Suprapubic skin (tissue), 4 donors: Measurements from ENCODE around the gene PLD5.

ENCODE experiments used
- EP300 ChIP-seq: sonication (generic); formaldehyde crosslinking; IDR thresholded peaks from one replicate; pipeline ENCODE4 v1.6.1; 2017; ENCODE audit warnings: antibody characterized with exemption
- POLR2A ChIP-seq, 2 donors: fragments of 450-650 bp; IDR thresholded peaks; one replicate each; pipeline ENCODE4 v1.6.1; 2017; ENCODE audit warnings: antibody characterized with exemption in 2 of 2, mild to moderate bottlenecking in 2 of 2, moderate library complexity in 2 of 2
- POLR2AphosphoS5 ChIP-seq, 3 donors: sonication (generic); formaldehyde crosslinking; IDR thresholded peaks; one replicate each; pipeline ENCODE4 v1.6.1; 2017; ENCODE audit warnings: antibody characterized with exemption in 3 of 3
- TF ChIP-seq, protein P1 (sequence below), 2 donors: fragments of 200-600 bp in 1 of 2; fragments of 450-650 bp in 1 of 2; sonication (generic) in 1 of 2; IDR thresholded peaks; one replicate each; pipeline ENCODE4 v1.5.1; 2016 to 2019; ENCODE audit warnings: antibody characterized with exemption in 2 of 2, mild to moderate bottlenecking in 1 of 2, moderate library complexity in 1 of 2

- no peak for TF ChIP-seq POLR2A (IDR thresholded peaks at IDR 0.05)
- TF ChIP-seq, protein P1, sequence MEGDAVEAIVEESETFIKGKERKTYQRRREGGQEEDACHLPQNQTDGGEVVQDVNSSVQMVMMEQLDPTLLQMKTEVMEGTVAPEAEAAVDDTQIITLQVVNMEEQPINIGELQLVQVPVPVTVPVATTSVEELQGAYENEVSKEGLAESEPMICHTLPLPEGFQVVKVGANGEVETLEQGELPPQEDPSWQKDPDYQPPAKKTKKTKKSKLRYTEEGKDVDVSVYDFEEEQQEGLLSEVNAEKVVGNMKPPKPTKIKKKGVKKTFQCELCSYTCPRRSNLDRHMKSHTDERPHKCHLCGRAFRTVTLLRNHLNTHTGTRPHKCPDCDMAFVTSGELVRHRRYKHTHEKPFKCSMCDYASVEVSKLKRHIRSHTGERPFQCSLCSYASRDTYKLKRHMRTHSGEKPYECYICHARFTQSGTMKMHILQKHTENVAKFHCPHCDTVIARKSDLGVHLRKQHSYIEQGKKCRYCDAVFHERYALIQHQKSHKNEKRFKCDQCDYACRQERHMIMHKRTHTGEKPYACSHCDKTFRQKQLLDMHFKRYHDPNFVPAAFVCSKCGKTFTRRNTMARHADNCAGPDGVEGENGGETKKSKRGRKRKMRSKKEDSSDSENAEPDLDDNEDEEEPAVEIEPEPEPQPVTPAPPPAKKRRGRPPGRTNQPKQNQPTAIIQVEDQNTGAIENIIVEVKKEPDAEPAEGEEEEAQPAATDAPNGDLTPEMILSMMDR (IDR thresholded peaks at IDR 0.05), result no peak
- TF ChIP-seq POLR2AphosphoS5 (IDR thresholded peaks at IDR 0.05), result no peak
- TF ChIP-seq EP300, result no peak
Observed at GRCh38 chr1:242535986-242536385, 11.5 kb upstream of the PLD5 start.
